ENCODE measurements around the gene FCHO2.

- no peak for TF ChIP-seq CTCF (IDR thresholded peaks at IDR 0.05; ENCODE audit: low read depth, low read length)
- no peak for TF ChIP-seq EZH2phosphoT487 (IDR thresholded peaks at IDR 0.05; ENCODE audit: low read depth)
These were observed 175.0 kb downstream of the FCHO2 start for GRCh38 chr5:73130811-73131210.
